ENCODE results near the gene FBXO30. TPM values are rescaled to one million over a fixed set of nuclear protein-coding genes. Genes with fewer than 3 reads are reported as not detected.

Gene FBXO30
- total RNA-seq, 2 experiments from 2014 or later: 3.1 to 3.4 TPM

GRCh38 chr6:145772846-145773245, 41.7 kb downstream of the FBXO30 start:
- TF ChIP-seq CTCF (IDR thresholded peaks at IDR 0.05): no peak
- Mint-ChIP-seq H3K4me3 (no peak overlapping the region), H3K27me3 (peaks cover 5% of the 10 kb centered on the region), H3K9me3 (peaks cover 6% of the 10 kb centered on the region), H3K4me1 (ENCODE audit: low read depth) (no peaks in the 10 kb centered on the region), H3K36me3 (ENCODE audit: low read depth) (no peaks in the 10 kb centered on the region), H3K27ac (no peak overlapping the region)
- POLR2A ChIA-PET: no interaction called here
- ATAC-seq (no peak), DNase-seq (no peak)
- CTCF ChIA-PET: no interaction called here
- intact Hi-C loops (cut with micrococcal nuclease): no loop called here

- Mint-ChIP-seq H3K27ac (no peak overlapping the region), H3K36me3 (ENCODE audit: low read depth) (no peaks in the 10 kb centered on the region), H3K27me3 (no peaks in the 10 kb centered on the region), H3K4me1 (ENCODE audit: low read depth) (no peaks in the 10 kb centered on the region), H3K9me3 (peaks cover 1% of the 10 kb centered on the region), H3K4me3 (no peak overlapping the region)
- no peak for DNase-seq
- CTCF ChIA-PET: no interaction called here
- no peak for TF ChIP-seq CTCF (IDR thresholded peaks at IDR 0.05)
- intact Hi-C loops (cut with micrococcal nuclease): no loop called here
- POLR2A ChIA-PET: no interaction called here
- no peak for ATAC-seq
These were observed 49.1 kb downstream of the FBXO30 start for GRCh38 chr6:145765449-145765848.

- TF ChIP-seq CTCF (IDR thresholded peaks at IDR 0.05): no peak
- ChIA-PET CTCF (no interaction called here), POLR2A (no interaction called here)
- Mint-ChIP-seq H3K9me3 (peaks cover 1% of the 10 kb centered on the region), H3K4me3 (no peak overlapping the region), H3K36me3 (ENCODE audit: low read depth) (no peaks in the 10 kb centered on the region), H3K27me3 (no peaks in the 10 kb centered on the region), H3K4me1 (ENCODE audit: low read depth) (no peaks in the 10 kb centered on the region), H3K27ac (no peak overlapping the region)
- ATAC-seq (no peak), DNase-seq (no peak)
- intact Hi-C loops (cut with micrococcal nuclease): no loop called here
These were observed 50.9 kb downstream of the FBXO30 start for GRCh38 chr6:145763742-145764141.

- Mint-ChIP-seq H3K9me3 (peaks cover 1% of the 10 kb centered on the region), H3K4me3 (no peak overlapping the region), H3K27ac (no peak overlapping the region), H3K27me3 (no peaks in the 10 kb centered on the region), H3K4me1 (ENCODE audit: low read depth) (no peaks in the 10 kb centered on the region), H3K36me3 (ENCODE audit: low read depth) (no peaks in the 10 kb centered on the region)
- ChIA-PET POLR2A (no interaction called here), CTCF (no interaction called here)
- ATAC-seq (peak; percentile 42), DNase-seq (peak; percentile 5)
- intact Hi-C loops (cut with micrococcal nuclease): no loop called here
- no peak for TF ChIP-seq CTCF (IDR thresholded peaks at IDR 0.05)
These were observed 53.0 kb downstream of the FBXO30 start for GRCh38 chr6:145761584-145761983.

GRCh38 chr6:145758113-145758512, 56.5 kb downstream of the FBXO30 start:
- no peaks in the 10 kb centered on the region for H3K36me3 Mint-ChIP-seq (ENCODE audit: low read depth)
- DNase-seq (no peak), ATAC-seq (no peak)
- H3K9me3 Mint-ChIP-seq: no peaks in the 10 kb centered on the region
- H3K27ac Mint-ChIP-seq: no peak overlapping the region
- POLR2A ChIA-PET: no interaction called here
- CTCF ChIA-PET: no interaction called here
- H3K4me3 Mint-ChIP-seq: no peak overlapping the region
- no peaks in the 10 kb centered on the region for H3K4me1 Mint-ChIP-seq (ENCODE audit: low read depth)
- H3K27me3 Mint-ChIP-seq: peaks cover 2% of the 10 kb centered on the region
- no peak for TF ChIP-seq CTCF (IDR thresholded peaks at IDR 0.05)
- intact Hi-C loops (cut with micrococcal nuclease): no loop called here
